CD4-positive, alpha-beta memory T cell (primary cell): ENCODE measurements around the gene PTGR2. TPM values are rescaled to one million over a fixed set of nuclear protein-coding genes. Genes with fewer than 3 reads are reported as not detected.

Source experiments
- CTCF ChIA-PET: fragments of 350-600 bp; sonication (Branson Sonifier 250); formaldehyde crosslinking; loops from one replicate; lab custom pipeline; 2021; ENCODE audit warnings: inconsistent platforms; ENCODE audit not compliant: partially characterized antibody; lab: Charles Lee
- POLR2A ChIA-PET: fragments of 350-600 bp; sonication (Branson Sonifier 250); formaldehyde crosslinking; loops from one replicate; lab custom pipeline; 2021; ENCODE audit not compliant: partially characterized antibody; lab: Charles Lee
- DNase-seq, 5 donors: peaks; one replicate each; pipeline versions ENCODE4 v3.0.0 to v3.0.0-alpha.2; 2020 to 2022; ENCODE audit warnings: mixed read lengths in 1 of 5
- H3K27ac ChIP-seq: one replicate; pipeline ENCODE4 v1.7.0; 2013; ENCODE audit warnings: low read depth, low read length
- H3K27me3 ChIP-seq: 2 replicates; pipeline ENCODE4 v1.7.0; 2013; ENCODE audit warnings: mild to moderate bottlenecking, low read length, moderate library complexity; ENCODE audit not compliant: insufficient read depth
- H3K36me3 ChIP-seq: 2 replicates; pipeline ENCODE4 v1.7.0; 2013; ENCODE audit warnings: mild to moderate bottlenecking, low read length, moderate library complexity; ENCODE audit not compliant: insufficient read depth
- H3K4me1 ChIP-seq: 2 replicates; pipeline ENCODE4 v1.7.0; 2013; ENCODE audit warnings: mild to moderate bottlenecking, low read length, moderate library complexity; ENCODE audit not compliant: insufficient read depth
- H3K4me3 ChIP-seq, 2 donors: one replicate each; pipeline ENCODE4 v1.7.0; 2013; ENCODE audit warnings: low read length in 2 of 2, mild to moderate bottlenecking in 1 of 2
- H3K9me3 ChIP-seq, 2 donors: one replicate each; pipeline ENCODE4 v1.7.0; 2013; ENCODE audit warnings: low read length in 2 of 2, control low read depth in 1 of 2; ENCODE audit not compliant: control insufficient read depth in 1 of 2
- H3K27ac Mint-ChIP-seq, 7 donors: one replicate each; pipeline ENCODE4 v1.8.0; 2020 to 2021; ENCODE audit warnings: mixed read lengths in 7 of 7, mild to moderate bottlenecking in 6 of 7, inconsistent platforms in 3 of 7, moderate library complexity in 3 of 7
- H3K27me3 Mint-ChIP-seq, 2 donors: one replicate each; pipeline ENCODE4 v1.8.0; 2020 to 2021; ENCODE audit warnings: mixed read lengths in 2 of 2
- H3K36me3 Mint-ChIP-seq, 2 donors: one replicate each; pipeline ENCODE4 v1.8.0; 2020 to 2021; ENCODE audit warnings: mixed read lengths in 2 of 2, inconsistent platforms in 1 of 2, mild to moderate bottlenecking in 1 of 2
- H3K4me1 Mint-ChIP-seq, 4 donors: one replicate each; pipeline ENCODE4 v1.8.0; 2020 to 2021; ENCODE audit warnings: mixed read lengths in 4 of 4, mild to moderate bottlenecking in 1 of 4
- H3K4me3 Mint-ChIP-seq, 8 donors: one replicate each; pipeline ENCODE4 v1.8.0; 2020 to 2021; ENCODE audit warnings: mixed read lengths in 8 of 8, mild to moderate bottlenecking in 7 of 8, moderate library complexity in 6 of 8, inconsistent platforms in 3 of 8
- H3K9me3 Mint-ChIP-seq, 8 donors: one replicate each; pipeline ENCODE4 v1.8.0; 2020 to 2021; ENCODE audit warnings: mixed read lengths in 8 of 8, mild to moderate bottlenecking in 5 of 8, inconsistent platforms in 3 of 8, moderate library complexity in 1 of 8
- intact Hi-C: fragments of 100-400 bp; cut with micrococcal nuclease; formaldehyde crosslinking; loops from one replicate; pipeline ENCODE4 v1.15.1; 2023
- polyA plus RNA-seq, 2 donors: library from polyadenylated mRNA; unstranded; fragments of 300-500 nt; fragmentation: Illumina TruSeq; gene quantifications; one replicate each; pipeline ENCODE4 v1.2.3, GENCODE V29; 2021
- total RNA-seq, 2 experiments: library from RNA; stranded (reverse); gene quantifications; one replicate each; pipeline ENCODE4 v1.2.3, GENCODE V29; 2021

The PTGR2 gene
- total RNA-seq (1 to 10 TPM; 4.5 to 5.0 TPM), polyA plus RNA-seq (1 to 10 TPM; 2.3 to 2.9 TPM)

DNA sequence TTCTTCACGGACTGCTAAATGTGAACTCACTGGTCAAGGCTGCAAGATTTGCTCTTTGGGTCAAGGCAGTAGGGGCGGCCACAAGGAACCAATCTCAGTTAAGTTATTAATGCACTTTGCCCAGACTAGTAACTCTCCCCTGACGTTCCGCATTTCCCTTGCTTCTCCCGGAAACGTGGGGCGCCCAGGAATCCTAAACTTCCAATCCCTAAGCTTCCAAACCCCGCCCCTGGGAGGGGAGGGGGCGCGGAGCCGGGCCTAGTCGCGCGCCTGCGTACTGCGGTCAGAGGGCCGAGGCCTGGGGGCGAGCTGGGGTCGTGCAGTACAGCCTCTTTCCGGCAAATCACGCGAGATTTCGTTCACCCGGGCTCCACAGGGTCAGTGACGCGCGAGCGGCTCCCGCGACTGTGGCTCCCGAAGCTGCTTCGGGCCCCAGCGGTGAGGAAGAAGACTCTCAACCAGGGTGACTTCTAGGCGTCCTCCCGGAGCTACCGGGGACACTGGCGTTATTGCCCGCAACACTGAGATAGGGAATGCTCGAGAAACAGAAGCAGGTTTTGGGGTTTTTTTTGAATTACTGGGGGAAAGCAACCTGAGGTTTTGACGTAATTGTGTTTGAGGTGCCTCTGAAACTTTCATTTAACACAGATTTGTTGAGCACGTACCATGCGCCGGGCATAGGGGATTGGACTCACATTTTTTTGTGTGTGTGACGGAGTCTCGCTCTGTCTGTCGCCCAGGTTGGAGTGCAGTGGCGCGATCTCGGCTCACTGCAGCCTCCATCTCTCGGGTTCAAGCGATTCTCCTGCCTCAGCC, at the start of gene PTGR2:
TSS of gene PTGR2 (plus strand) at position 265 of the 816 bp plus-strand sequence. CDS start 7,032 bp downstream, outside the sequence.
- H3K36me3 ChIP-seq: no peaks in the 10 kb centered on the region
- H3K4me1 Mint-ChIP-seq: peaks cover 9 to 24% (median 17%) of the 10 kb centered on the region in 4 donors
- POLR2A ChIA-PET: interaction anchor here (0.6 to 3.5 kb wide), 19 partner anchors 9 to 361 kb away, joined by 3 to 30 read pairs (median 4); partner anchors contain the start of genes ACOT2, ACOT4, ACOT6 and BBOF1
- H3K4me3 ChIP-seq: peak within 1 kb of the TSS; percentile 42 to 91
- H3K4me1 ChIP-seq: peaks cover 17% of the 10 kb centered on the region
- no peaks in the 10 kb centered on the region for H3K9me3 ChIP-seq
- intact Hi-C loops: loop anchor here (1.0 kb wide), 2 partner anchors 35 to 99 kb away; partner anchors contain the start of genes COQ6, FAM161B and ZNF410
- peak within 1 kb of the TSS; percentile 93 to 99 (median 98) for H3K27ac Mint-ChIP-seq
- H3K36me3 Mint-ChIP-seq: peaks cover 0 to 10% of the 10 kb centered on the region in 2 donors
- no peaks in the 10 kb centered on the region for H3K27me3 Mint-ChIP-seq
- CTCF ChIA-PET: interaction anchor here (0.5 to 1.9 kb wide), 11 partner anchors 8 to 833 kb away, joined by 3 to 8 read pairs (median 3); partner anchors contain the start of gene ZNF410
- H3K9me3 Mint-ChIP-seq: no peaks in the 10 kb centered on the region
- peak within 1 kb of the TSS; percentile 66 for H3K27ac ChIP-seq
- DNase-seq: peak; percentile 88 to 93 (median 91)
- peak within 1 kb of the TSS; percentile 92 to 99 (median 94) for H3K4me3 Mint-ChIP-seq
- no peaks in the 10 kb centered on the region for H3K27me3 ChIP-seq

DNA sequence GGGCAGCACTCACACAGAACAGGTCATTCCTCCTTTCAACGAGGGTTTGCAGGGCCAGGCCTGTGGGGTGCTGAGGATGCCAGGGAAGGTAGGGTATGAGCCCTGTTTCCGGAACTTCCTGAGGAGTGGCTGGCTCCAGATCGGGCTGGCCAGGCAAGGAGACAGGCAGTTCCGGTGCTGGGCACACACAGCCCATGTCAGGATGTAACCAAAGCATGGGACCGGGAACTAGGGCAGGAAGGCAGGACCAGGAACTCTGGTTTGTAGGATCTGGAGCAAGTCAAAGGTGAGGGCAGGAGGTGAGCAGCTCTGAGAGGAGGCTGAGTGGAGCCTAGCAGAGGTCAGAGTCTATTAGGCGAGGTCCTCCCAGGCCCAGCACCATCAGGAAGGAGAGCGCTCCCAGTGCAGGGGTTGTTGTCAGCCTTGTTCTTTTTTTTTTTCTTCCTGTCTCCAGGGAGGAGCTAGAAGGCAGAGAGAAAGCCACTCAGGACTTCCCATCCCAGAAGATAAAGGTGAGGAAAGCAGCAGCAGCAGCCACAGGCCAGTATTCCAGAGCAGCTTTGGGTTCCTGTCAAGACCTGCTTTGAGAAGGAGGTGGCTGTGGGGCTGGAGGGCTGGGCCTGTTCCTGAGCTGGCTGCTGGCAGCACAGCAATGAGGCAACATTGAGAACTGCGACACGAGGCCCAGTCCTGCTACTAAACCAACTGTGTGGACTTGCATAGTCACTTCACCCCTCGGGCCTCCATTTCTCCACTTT, 49.0 kb upstream of the PTGR2 start:
- Mint-ChIP-seq H3K4me3 (no peak overlapping the region), H3K27me3 (no peaks in the 10 kb centered on the region), H3K27ac (peak overlapping the region in 2 of 7 donors; percentile 14 to 63), H3K36me3 (peaks cover 0 to 1% of the 10 kb centered on the region in 2 donors), H3K4me1 (no peaks in the 10 kb centered on the region), H3K9me3 (no peaks in the 10 kb centered on the region)
- H3K27ac ChIP-seq: no peak overlapping the region
- H3K27me3 ChIP-seq: no peaks in the 10 kb centered on the region
- ChIA-PET POLR2A (interaction anchor here (0.8 kb wide), 1 partner anchor 15 kb away, joined by 3 read pairs; no protein-coding TSS in a partner anchor), CTCF (interaction anchor here (1.0 to 3.5 kb wide), 4 partner anchors 16 to 73 kb away, joined by 3 to 15 read pairs (median 4); a partner anchor contains a TSS)
- no peaks in the 10 kb centered on the region for H3K4me1 ChIP-seq
- no peaks in the 10 kb centered on the region for H3K36me3 ChIP-seq
- no peak for DNase-seq
- intact Hi-C loops: no loop called here
- H3K9me3 ChIP-seq: no peaks in the 10 kb centered on the region
- H3K4me3 ChIP-seq: no peak overlapping the region

DNA sequence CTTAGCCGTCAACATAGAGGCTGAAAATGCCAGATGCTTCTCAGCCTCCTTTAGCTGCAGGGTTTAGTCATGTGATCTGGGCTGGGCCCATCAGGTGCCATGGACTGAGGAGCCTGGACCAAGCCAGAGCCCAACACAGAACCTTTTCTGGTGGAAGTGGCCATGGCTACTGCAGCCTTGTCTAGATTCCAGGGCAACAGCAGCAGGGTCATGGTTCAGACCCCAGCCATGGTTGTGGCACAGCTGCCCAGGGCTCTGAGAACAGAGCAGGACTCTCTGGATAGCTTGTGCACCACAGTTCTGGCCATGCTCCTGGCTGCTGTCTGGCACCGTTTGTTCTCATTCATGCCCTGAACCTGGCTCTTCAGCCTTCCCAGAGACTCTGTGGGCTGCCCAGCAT, 47.0 kb upstream of the PTGR2 start:
- H3K27ac Mint-ChIP-seq: peak overlapping the region in 1 of 7 donors; percentile 17
- H3K9me3 Mint-ChIP-seq: no peaks in the 10 kb centered on the region
- POLR2A ChIA-PET: interaction anchor here (0.6 kb wide), 1 partner anchor 107 kb away, joined by 3 read pairs; no protein-coding TSS in a partner anchor

DNA sequence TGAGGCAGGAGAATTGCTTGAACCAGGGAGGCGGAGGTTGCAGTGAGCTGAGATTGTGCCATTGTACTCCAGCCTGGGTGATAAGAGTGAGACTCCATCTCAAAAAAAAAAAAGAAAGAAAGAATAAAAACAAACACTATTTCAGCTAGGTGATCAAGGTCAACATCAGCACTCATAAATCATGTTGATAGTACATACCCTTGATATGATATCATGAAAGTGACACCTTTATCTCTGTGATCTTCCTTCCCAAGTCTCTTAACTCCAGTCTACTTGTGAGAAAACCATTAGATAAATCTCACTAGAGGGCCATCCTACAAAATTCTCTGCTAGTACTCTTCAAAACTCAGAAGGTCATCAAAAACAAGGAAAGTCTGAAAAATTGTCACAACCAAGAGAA, 44.2 kb upstream of the PTGR2 start:
- H3K4me1 Mint-ChIP-seq: peaks cover 0 to 2% (median under 1%) of the 10 kb centered on the region in 4 donors
- no peaks in the 10 kb centered on the region for H3K36me3 Mint-ChIP-seq
- Histone ChIP-seq H3K4me1 (no peaks in the 10 kb centered on the region), H3K36me3 (no peaks in the 10 kb centered on the region), H3K27ac (no peak overlapping the region), H3K4me3 (no peak overlapping the region), H3K27me3 (no peaks in the 10 kb centered on the region), H3K9me3 (no peaks in the 10 kb centered on the region)
- no peaks in the 10 kb centered on the region for H3K9me3 Mint-ChIP-seq
- H3K27me3 Mint-ChIP-seq: peaks cover 0 to 5% of the 10 kb centered on the region in 2 donors
- CTCF ChIA-PET: no interaction called here
- DNase-seq: no peak
- no peak overlapping the region for H3K4me3 Mint-ChIP-seq
- no peak overlapping the region for H3K27ac Mint-ChIP-seq
- POLR2A ChIA-PET: no interaction called here
- intact Hi-C loops: no loop called here

More for the DNA sequence above, 47.0 kb upstream of the PTGR2 start:
- Histone ChIP-seq H3K4me3 (no peak overlapping the region), H3K36me3 (no peaks in the 10 kb centered on the region), H3K27ac (no peak overlapping the region), H3K27me3 (no peaks in the 10 kb centered on the region), H3K4me1 (no peaks in the 10 kb centered on the region), H3K9me3 (no peaks in the 10 kb centered on the region)
- CTCF ChIA-PET: interaction anchor here (1.2 to 2.2 kb wide), 2 partner anchors 15 to 18 kb away, joined by 3 to 6 read pairs; no protein-coding TSS in a partner anchor
- Mint-ChIP-seq H3K4me3 (no peak overlapping the region), H3K36me3 (peaks cover 0 to 1% of the 10 kb centered on the region in 2 donors), H3K27me3 (no peaks in the 10 kb centered on the region), H3K4me1 (no peaks in the 10 kb centered on the region)
- intact Hi-C loops: no loop called here
- no peak for DNase-seq

- intact Hi-C loops: no loop called here
- no peaks in the 10 kb centered on the region for H3K4me1 ChIP-seq
- H3K9me3 ChIP-seq: no peaks in the 10 kb centered on the region
- POLR2A ChIA-PET: interaction anchor here (0.5 to 1.5 kb wide), 3 partner anchors 24 to 61 kb away, joined by 3 to 4 read pairs (median 3); a partner anchor contains a TSS
- CTCF ChIA-PET: interaction anchor here (1.0 to 1.2 kb wide), 2 partner anchors 37 to 80 kb away, joined by 3 read pairs; no protein-coding TSS in a partner anchor
- Mint-ChIP-seq H3K27me3 (peaks cover 0 to 7% of the 10 kb centered on the region in 2 donors), H3K36me3 (no peaks in the 10 kb centered on the region), H3K4me3 (no peak overlapping the region), H3K27ac (no peak overlapping the region), H3K4me1 (peaks cover 0 to 2% (median under 1%) of the 10 kb centered on the region in 4 donors), H3K9me3 (no peaks in the 10 kb centered on the region)
- no peak overlapping the region for H3K27ac ChIP-seq
- no peaks in the 10 kb centered on the region for H3K36me3 ChIP-seq
- no peak overlapping the region for H3K4me3 ChIP-seq
- no peak for DNase-seq
- no peaks in the 10 kb centered on the region for H3K27me3 ChIP-seq
These were observed 42.2 kb upstream of the PTGR2 start for GRCh38 chr14:73809391-73809790.

DNA sequence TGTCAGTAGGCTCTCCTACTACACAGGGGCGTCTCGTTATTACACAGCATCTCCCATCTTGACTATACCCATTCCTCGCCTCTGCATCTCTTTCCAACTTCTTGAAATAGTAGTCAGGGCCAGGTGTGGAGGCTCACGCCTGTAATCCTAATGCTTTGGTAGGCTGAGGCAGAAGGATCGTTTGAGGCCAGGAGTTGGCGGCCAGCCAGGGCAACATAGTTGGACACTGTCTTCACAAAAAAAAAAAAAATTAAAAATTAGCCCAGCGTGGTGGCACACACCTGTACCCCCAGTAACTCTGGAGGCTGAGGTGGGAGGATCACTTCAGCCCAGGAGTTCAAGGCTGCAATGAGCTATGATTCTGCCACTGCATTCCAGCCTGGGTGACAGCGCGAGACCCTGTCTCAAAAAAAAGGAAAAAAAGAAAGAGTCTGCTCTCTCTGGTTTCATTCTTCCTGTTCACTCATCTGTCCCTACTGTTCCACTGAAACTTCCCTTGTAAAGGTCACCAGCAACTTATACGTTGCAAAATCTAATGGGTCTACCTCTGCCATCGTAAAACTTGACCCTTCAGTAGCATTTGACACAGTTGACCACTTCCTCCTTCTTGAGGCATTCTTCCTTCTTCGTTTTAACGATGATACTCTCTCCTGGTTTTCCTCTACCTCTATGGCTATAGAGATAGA, 41.0 kb upstream of the PTGR2 start:
- no peak for DNase-seq
- Mint-ChIP-seq H3K4me3 (no peak overlapping the region), H3K9me3 (no peaks in the 10 kb centered on the region), H3K27me3 (peaks cover 0 to 7% of the 10 kb centered on the region in 2 donors), H3K27ac (no peak overlapping the region), H3K36me3 (no peaks in the 10 kb centered on the region), H3K4me1 (peaks cover 0 to 2% (median under 1%) of the 10 kb centered on the region in 4 donors)
- POLR2A ChIA-PET: no interaction called here
- Histone ChIP-seq H3K4me1 (no peaks in the 10 kb centered on the region), H3K9me3 (no peaks in the 10 kb centered on the region), H3K4me3 (no peak overlapping the region), H3K27me3 (no peaks in the 10 kb centered on the region), H3K36me3 (no peaks in the 10 kb centered on the region), H3K27ac (no peak overlapping the region)
- CTCF ChIA-PET: interaction anchor here (1.1 kb wide), 1 partner anchor 16 kb away, joined by 3 read pairs; no protein-coding TSS in a partner anchor
- intact Hi-C loops: no loop called here
